ENCODE measurements around the gene HERPUD1.
"Not testable (repeated sequence)": the region's sequence is repeated elsewhere in the genome, so short reads cannot be mapped to it uniquely, and the experiment has no call there.

HERPUD1 gene

DNA sequence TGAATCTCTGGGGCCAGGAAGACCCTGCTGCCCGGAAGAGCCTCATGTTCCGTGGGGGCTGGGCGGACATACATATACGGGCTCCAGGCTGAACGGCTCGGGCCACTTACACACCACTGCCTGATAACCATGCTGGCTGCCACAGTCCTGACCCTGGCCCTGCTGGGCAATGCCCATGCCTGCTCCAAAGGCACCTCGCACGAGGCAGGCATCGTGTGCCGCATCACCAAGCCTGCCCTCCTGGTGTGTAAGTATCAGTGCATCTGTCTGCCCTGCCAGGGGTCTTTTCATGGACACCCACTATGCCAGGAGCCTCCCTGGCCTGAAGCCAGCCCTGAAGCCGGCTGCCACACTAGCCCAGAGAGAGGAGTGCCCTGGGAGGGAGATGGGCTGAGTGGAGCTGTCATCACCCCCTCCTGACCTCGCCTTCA, 29.9 kb downstream of the HERPUD1 start, which contains the start of gene CETP:
Gene CETP, plus strand, starts transcription at position 100 of the 431 bp plus-strand sequence. Its CDS starts 30 bp downstream, at position 130.
- no peak for DNase-seq

DNA sequence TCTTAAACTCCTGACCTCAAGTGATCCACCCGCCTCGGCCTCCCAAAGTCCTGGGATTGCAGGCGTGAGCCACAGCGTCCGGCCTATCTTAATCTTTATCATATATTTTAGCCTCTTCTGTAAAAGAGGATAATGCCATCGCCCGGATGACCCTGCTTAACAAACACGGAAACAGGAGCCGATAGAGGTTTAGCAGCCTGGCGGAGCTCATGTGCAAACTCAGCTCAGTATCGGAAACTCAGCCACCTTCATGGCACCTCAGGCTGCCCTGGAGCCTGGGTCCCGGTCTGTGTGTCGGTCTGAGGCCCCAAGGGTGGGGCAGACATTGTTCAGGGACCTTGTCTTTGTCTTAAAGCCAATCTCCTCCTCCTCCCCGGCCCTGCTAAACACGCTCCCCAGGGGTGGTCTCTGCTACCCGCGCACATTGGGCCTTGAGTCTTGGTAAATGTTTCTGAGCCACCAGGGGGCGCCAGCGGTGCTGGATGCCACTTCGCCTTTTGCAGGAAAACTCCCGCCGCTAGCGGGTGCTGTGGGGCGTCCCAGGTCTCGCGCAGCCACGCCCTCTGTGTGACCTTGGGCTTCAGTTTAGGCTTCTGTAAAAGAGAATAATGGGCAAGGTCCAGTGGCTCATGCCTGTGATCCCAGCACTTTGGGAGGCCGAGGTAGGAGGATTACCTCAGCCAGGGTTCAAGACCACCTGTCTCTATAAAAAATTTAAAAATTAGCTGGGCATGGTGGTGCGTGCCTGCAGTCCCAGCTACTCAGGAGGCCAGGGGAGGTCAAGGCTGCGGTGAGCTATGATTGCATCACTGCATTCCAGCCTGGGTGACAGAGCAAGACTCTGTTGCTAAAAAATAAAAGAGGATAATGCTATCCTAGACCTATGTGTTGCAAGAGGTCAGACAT, 32.6 kb downstream of the HERPUD1 start:
- peak; percentile 63 for DNase-seq

DNA sequence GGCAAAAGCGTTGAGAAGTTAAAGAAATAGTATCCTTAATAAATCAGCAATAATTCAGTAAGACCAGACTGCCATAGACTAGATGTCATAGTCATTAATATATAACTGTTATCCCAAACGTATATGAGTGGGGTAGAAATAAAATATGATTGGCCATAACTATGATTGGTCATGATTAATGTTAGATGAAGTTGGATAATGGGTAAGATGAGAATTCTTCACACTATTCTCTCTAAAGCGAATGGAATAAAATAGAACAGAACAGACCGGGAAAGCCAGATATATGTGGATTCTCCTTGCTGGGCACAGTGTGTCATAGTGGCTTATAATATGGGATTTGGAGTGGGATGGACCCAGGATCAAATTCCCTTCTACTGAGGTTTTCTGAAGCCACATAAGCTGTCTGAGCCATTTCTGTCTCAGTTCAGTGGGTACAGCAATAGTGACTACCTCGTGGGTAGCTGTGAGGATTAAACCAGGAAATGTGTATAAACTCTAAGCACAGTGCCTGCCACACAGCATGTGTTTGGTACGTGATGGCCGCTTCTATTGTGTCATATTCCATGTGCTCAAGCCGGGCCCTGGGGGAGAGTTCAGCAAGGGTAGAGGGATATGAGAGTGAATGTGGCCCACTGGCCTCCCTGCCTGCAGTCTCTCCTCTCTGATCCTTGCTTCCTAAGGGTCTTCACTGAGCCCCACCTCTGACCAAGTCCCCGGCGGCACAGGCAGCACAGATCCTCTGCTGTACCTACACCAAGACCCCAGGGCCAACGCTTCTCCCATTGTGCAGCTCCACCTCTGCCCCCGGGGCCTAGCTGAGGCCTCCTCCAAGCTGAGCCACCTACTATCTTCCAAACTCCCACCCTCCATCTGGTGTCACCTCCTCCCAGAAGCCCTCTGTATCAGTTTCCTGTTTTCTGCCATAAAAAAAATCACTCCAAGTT, 33.5 kb downstream of the HERPUD1 start:
- DNase-seq = no peak

DNA sequence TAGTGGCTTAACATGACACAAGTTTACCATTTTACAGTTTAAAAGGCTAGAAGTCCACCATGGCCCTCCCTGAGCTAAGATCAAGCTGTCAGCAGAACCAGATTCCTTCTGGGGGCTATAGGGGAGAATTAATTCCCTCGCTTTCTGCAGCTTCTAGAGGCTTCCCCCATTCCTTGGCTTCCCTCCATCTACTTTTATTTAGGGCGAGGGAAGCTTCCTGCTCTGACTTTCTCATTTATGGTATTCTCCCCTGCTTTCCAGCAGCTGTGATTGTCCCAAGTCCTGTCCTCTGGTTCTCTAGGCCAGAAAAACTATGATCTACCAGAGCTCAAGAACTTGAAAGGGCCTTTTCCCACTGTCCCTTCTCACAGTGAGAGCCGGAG, 34.1 kb downstream of the HERPUD1 start:
- DNase-seq = no peak

DNA sequence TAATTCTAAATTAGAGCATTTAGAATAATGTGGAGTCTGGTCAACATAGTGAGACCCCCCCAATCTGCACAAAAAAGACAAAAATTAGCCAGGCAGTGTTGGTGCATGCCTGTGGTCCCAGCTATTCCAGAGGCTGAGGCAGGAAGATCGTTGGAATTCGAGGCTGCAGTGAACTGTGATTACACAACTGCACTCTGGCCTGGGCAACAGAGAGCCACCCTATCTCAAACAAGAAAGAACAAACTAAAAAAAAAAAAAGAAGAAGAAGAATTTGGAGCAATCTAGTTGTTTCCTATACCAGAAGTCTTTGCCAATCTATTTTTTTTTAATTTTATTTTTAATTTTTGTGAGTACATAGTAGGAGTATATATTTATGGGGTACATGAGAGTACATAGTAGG, 35.8 kb downstream of the HERPUD1 start:
- peak; percentile 31 for DNase-seq

DNA sequence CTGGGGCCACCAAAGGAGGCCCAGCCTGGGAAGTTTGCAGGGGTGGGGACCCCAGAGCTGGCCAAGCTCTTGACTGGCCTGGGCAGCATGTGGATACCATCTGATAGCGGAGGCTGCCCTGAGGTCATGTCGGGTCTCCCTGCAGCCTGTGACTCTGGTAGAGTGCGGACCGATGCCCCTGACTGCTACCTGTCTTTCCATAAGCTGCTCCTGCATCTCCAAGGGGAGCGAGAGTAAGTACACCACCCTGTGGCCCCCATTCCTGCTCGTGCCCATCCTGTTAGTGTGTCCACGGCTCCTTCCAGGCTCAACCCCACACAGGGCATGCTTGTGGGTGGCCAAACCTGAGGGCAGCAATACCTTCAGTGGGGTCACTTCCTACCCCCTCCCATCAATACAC, 37.8 kb downstream of the HERPUD1 start:
- no peak for DNase-seq

DNA sequence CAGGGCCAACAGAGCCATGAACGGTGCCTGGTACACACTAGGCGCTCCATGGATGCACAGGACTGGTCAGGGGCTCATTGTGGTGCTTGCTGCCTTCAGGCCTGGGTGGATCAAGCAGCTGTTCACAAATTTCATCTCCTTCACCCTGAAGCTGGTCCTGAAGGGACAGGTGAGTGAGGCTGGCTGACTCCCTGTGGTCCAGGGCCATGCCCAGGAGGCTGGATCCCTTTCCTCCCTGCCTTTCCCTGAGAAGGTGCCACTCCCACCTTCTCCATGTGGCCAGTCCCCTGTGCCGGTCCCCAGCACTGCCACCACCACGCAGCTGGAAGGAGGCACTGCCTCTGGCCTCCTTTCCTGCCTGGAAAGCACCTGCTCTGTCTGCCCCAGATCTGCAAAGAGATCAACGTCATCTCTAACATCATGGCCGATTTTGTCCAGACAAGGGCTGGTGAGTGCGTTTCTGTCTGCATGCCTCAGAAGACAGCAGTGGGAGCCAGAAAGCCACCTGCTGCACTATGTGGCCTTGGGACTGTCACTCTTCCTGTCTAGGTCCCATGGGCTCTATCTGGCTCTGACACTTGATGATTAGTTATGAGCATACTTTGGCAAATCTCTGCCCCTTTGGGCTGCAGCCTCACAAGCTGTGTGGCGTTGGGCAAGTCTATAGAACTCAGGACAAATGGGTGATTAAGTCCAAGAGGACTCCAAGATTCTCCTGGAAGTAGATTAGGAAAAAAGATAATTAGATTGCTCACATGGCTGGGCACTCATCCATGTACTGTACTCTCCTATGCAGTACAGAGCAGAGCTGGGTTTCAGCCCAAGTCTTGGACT, 39.2 kb downstream of the HERPUD1 start:
- no peak for DNase-seq

DNA sequence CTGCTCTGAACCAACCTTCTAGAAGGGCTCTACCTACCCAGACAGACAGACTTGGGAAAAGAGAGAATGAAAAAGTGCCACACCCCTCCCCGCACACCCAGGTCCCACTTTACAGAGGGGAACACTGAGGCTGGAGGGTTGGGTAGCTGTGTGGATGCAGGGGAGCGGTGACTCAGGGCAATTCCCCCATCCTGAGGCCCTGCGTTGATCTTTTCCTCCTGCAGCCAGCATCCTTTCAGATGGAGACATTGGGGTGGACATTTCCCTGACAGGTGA, 39.8 kb downstream of the HERPUD1 start:
- no peak for DNase-seq

DNA sequence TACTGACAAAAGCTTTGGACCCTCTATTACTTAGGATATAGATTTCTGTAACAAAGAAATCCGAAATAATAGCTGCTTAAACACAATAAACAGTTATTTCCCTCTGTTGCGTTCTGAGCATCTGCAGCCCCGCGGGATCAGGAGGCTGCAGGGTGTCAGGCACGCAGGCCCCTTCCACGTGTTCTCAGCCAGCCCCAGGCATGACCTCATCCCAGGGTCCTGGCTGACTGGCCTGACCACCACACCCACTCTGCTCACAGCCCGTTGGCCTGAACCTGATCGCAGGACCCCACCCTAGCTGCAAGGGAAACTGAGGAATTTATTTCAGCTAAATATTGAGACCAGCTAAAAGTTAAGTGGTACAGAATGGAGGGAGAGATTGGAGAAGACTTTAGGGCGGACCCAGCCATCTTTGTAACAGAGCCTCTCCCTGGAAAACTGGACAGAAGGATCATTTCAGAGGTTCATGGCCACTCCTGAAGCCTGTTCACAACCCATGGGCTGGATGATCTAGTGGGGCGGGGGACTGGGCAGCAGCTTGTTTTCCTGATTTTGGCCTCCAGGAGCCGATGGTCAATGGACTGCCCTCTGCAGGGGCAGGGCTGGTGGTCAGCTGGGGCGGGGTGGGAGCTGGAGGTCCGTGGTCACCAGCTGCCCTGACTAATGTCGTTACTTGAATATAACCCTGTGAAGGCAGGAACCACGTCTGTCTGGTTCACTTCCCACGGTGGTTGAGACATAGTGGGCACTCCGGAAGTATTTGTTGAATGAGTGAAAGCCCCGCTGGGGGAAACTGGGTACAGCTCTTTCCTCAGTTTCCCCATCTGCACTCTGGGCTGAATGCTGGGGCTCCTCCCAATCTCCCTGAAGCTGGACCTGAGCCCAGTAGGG, 40.7 kb downstream of the HERPUD1 start:
- DNase-seq = no peak

DNA sequence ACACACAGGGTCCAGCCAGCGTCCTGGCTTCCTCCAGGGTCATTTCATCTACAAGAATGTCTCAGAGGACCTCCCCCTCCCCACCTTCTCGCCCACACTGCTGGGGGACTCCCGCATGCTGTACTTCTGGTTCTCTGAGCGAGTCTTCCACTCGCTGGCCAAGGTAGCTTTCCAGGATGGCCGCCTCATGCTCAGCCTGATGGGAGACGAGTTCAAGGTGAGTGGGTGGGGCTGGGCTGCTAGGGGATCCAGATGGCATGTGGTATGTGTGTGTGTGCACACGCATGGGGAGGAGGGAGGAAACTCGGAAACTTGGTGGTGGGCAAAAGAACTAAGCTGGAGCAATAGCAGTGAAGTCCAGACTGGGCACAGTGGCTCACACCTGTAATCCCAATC, 41.4 kb downstream of the HERPUD1 start:
- DNase-seq = no peak

DNA sequence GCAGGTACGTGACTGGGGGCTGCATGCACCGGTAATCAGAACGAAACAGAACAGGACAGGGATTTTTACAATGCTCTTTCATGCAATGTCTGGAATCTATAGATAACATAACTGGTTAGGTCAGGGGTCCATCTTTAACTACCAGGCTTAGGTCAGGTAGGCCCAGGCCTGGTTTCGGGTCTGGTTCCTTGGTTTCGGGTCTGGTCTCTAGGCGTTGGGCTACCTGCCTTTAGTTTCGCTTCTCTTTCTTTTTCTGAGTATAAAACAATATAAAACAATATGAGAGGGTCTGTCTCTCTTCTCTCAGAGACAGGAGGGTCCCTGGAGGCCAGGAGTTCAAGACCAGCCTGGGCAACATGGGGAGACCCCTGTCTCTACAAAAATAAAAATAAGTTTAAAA, 42.0 kb downstream of the HERPUD1 start:
- DNase-seq = not testable (repeated sequence)

DNA sequence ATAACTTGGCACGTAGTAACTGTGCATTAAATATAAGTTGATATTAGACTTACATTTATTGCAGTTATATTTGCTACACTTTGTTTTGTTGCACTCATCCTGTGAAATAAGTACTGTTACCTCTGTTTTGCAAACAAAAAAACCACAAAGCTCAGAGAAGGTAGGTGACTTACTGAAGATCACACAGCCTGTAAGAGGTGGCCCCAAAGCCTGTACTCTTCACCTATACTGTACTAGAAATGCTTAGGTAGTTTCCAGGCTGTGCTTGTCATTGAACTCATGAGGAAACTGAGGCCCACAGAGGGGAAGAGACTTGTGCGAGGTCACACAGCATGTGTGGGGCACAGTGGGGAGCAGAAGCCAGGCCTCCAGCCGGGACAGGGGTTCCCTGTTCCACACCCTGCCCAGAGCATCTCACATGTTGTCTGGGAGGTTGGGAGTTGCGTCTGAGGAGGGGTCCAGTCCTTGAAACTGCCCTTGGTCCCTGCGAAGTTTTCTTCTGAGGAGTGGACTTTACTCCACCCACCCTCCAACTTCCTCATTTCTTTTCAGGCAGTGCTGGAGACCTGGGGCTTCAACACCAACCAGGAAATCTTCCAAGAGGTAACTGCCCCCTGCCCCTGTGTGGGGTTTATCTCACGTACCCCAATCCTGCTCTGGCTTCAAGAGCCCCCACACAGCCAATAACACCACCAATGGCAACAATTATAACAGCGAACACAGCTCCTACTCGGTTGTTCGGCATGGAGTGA, 42.8 kb downstream of the HERPUD1 start:
- no peak for DNase-seq

DNA sequence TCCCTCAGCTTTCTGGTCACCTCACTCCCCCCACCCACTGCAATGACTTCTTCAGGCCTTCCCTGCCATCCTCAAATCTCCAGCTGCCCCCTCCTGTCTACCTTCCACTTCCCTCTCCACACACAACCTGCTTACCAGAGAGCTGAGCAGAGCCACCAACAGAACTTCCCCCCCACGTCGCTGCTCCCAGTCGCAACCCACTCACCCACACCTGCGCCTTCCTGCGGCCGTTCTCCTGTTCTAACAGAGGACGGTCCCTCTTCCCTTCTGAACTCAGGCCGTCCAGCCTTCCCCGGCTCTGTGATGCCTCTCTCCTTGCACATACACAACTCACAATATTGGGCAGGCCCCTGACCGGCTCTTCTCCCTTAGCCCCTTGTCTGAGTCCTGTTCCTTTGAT, 43.8 kb downstream of the HERPUD1 start:
- no peak for DNase-seq

DNA sequence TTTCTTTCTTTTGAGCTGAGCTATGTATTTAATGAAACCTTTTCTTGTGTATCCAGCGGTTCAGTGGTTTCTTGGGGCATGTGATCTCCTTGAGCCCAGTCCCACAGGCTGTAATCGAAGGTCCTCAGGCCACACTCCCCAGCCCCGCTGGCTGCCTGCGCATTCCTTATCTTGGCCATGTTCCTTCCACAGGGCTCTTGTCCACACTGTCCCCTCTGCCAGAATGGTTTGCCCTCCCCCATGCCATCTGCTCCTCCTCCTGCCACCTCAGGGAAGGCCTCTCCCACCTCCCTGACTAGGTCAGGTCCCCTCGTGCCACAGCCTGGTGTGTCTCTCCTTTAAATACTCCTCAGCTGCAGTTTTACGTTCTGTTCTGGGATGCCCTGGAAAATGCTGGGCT, 45.3 kb downstream of the HERPUD1 start:
- DNase-seq = no peak

DNA sequence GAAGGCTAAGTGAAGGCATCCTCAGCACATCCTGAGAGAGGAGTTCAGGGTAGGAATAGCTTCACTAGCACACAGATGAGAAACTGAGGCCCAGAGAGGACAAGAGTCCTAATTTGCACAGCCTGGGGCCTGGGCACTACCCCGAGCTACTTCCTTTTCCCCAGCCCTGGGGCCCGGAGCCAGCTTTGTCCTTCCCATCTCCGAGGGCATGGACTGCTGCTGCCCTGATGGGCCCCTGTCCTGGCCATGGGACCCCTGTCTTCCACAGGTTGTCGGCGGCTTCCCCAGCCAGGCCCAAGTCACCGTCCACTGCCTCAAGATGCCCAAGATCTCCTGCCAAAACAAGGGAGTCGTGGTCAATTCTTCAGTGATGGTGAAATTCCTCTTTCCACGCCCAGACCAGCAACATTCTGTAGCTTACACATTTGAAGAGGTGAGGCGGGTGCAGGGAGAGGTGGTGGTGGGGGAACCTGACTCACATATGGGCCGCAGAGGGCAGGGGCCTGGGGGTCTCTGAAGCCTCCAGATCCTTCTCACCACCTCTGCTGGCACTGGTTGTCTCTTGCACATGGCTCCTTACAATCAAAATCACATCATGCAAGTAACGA, 46.0 kb downstream of the HERPUD1 start:
- DNase-seq = no peak

DNA sequence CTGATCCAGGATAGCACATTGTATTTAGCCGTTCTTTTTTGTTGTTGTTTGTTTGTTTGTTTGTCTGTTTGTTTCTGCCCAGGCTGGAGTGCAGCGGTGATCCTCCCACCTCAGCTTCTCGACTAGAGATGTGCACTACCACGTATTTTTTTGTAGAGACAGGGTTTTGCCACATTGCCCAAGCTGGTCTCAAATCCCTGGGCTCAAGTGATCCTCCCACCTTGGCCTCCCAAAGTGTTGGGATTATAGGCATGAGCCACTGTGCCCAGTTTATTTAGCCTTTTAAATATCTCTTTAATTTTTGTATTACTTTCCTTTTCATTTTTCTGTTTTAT, 48.2 kb downstream of the HERPUD1 start:
- no peak for DNase-seq

DNA sequence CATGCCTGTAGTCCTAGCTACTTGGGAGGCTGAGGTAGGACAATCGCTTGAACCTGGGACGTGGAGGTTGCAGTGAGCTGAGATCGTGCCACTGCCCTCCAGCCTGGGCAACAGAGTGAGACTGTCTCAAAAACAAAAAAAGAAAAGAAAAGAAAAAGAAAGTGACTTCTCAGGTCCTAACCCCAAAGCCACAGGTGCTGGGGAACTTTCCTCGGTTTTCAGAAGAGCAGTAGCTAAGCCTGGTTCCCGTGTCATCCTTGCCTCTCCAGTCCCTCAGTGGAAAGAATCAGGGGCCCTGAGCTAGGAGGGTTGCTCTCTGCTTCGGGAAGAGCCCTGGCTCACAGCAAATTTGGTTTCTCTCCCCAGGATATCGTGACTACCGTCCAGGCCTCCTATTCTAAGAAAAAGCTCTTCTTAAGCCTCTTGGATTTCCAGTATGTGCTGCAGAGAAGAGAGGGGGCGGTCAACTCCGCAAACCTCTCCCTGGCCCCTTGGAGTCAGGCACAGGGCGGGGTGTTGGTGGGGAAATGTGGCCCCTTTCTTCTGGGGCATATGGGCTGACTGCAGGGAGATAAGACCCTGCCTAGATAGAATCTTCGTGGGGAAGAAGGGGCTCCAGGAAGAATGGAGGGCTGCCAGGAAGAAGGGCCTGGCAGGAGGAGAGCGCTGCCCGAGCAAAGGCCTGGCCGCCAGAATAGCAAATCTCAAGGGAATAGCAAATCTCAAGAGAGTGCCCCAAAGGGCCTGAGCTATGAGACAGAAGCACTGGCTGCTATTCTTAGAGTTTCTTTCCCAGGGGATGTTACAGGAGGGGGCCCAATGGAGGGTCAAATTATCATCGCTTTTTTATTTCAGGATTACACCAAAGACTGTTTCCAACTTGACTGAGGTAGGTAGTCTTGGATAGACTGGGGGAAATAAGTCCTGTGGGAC, 49.1 kb downstream of the HERPUD1 start:
- no peak for DNase-seq

DNA sequence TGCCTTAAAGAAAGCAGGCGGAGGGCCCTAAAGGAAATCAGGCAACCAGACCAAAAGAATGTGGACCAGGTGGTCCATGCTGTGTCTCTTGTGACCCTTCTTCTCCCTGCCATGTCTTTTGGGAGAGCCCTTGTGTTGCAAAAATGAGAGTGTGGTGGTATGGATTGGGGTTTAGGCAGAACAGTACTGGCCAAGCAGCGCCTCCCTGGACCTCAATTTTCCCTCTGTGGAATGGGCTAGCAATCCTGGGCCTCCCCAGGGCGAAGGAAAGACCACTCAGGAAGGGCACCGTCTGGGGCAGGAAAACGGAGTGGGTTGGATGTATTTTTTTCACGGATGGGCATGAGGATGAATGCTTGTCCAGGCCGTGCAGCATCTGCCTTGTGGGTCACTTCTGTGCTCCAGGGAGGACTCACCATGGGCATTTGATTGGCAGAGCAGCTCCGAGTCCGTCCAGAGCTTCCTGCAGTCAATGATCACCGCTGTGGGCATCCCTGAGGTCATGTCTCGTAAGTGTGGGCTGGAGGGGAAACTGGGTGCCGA, 49.9 kb downstream of the HERPUD1 start:
- no peak for DNase-seq

DNA sequence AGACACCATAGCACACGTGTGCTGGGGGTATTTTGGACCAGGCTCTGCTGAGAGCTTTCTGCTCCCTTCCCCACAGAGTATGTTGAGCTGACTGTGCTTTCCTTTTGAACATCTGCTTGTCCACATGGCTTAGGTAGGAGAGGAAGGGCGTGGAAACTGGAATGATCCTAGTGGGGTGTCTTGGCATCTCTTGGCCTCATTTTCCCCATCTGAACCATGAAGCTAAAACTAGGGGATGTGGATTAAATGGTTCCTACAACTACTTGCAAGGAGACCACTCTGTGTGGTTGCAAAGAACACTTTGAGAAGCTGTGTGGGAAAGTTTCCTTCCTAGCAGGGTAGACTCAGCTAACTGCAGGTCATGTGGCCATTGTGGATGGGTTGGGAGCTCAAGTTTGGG, 50.8 kb downstream of the HERPUD1 start:
- no peak for DNase-seq
